Measurements from ENCODE around the gene NAA15. TPM values are rescaled to one million over a fixed set of nuclear protein-coding genes. Genes with fewer than 3 reads are reported as not detected.

NAA15 gene
- total RNA-seq, 1 experiment from 2014 or later, result 41.0 TPM

GRCh38 chr4:139458543-139458942 is 157.2 kb downstream of the NAA15 start:
- ATAC-seq (no peak), DNase-seq (no peak)
- no peak overlapping the region for H2AFZ ChIP-seq (ENCODE audit: low read length)
- H3K36me3 ChIP-seq (ENCODE audit: low read depth, low read length), result no peaks in the 10 kb centered on the region
- intact Hi-C loops (cut with micrococcal nuclease), result no loop called here
- peaks cover 32% of the 10 kb centered on the region for H3K4me1 ChIP-seq (ENCODE audit: insufficient read depth, low read length)
- H3K27ac ChIP-seq (ENCODE audit: low read length), result no peak overlapping the region
- ChIA-PET CTCF (no interaction called here), POLR2A (ENCODE audit: unreplicated experiment) (no interaction called here)
- no peak overlapping the region for H3K4me3 ChIP-seq (ENCODE audit: low read length)
- BruUV-seq (replicated peaks), result no TSS peak
- no peak for TF ChIP-seq CTCF (conservative IDR thresholded peaks at IDR 0.05; ENCODE audit: low read depth, low read length)
- no peak for TF ChIP-seq EZH2phosphoT487 (IDR thresholded peaks at IDR 0.05; ENCODE audit: borderline replicate concordance, low read length)
- TF ChIP-seq EZH2 (IDR thresholded peaks at IDR 0.05; ENCODE audit: low read length, unreplicated experiment), result no peak
- no peaks in the 10 kb centered on the region for H3K27me3 ChIP-seq (ENCODE audit: low read length)
- 0 out of 2 replicates have a peak, but pooled peaks cover 7% of the 10 kb centered on the region for H4K20me1 ChIP-seq (ENCODE audit: low read length)
- H3K9ac ChIP-seq (ENCODE audit: low read length), result no peak overlapping the region
- peaks cover 72% of the 10 kb centered on the region for H3K79me2 ChIP-seq (ENCODE audit: low read length)
- no peaks in the 10 kb centered on the region for H3F3A ChIP-seq (ENCODE audit: low read length, unreplicated experiment)
- H3K4me2 ChIP-seq (ENCODE audit: low read length), result no peak overlapping the region
- no peaks in the 10 kb centered on the region for H3K9me2 ChIP-seq (replicated peaks; ENCODE audit: low read length)
- H3K9me3 ChIP-seq (ENCODE audit: low read length), result no peaks in the 10 kb centered on the region

- ChIA-PET POLR2A (ENCODE audit: unreplicated experiment) (no interaction called here), CTCF (interaction anchor here (0.6 kb wide), 1 partner anchor 24 kb away, joined by 3 read pairs; no protein-coding TSS in a partner anchor)
- BruUV-seq (replicated peaks), result no TSS peak
- Histone ChIP-seq H3K4me1 (ENCODE audit: insufficient read depth, low read length) (peaks cover 32% of the 10 kb centered on the region), H3F3A (ENCODE audit: low read length, unreplicated experiment) (no peaks in the 10 kb centered on the region), H3K4me3 (ENCODE audit: low read length) (no peak overlapping the region), H3K9ac (ENCODE audit: low read length) (no peak overlapping the region), H3K9me2 (replicated peaks; ENCODE audit: low read length) (no peaks in the 10 kb centered on the region), H3K27ac (ENCODE audit: low read length) (no peak overlapping the region), H3K9me3 (ENCODE audit: low read length) (no peaks in the 10 kb centered on the region), H3K27me3 (ENCODE audit: low read length) (no peaks in the 10 kb centered on the region), H4K20me1 (ENCODE audit: low read length) (0 out of 2 replicates have a peak, but pooled peaks cover 7% of the 10 kb centered on the region), H3K36me3 (ENCODE audit: low read depth, low read length) (no peaks in the 10 kb centered on the region), H3K79me2 (ENCODE audit: low read length) (peaks cover 77% of the 10 kb centered on the region), H3K4me2 (ENCODE audit: low read length) (no peak overlapping the region), H2AFZ (ENCODE audit: low read length) (no peak overlapping the region)
- TF ChIP-seq EZH2 (IDR thresholded peaks at IDR 0.05; ENCODE audit: low read length, unreplicated experiment), result no peak
- TF ChIP-seq CTCF (conservative IDR thresholded peaks at IDR 0.05; ENCODE audit: low read depth, low read length), result no peak
- TF ChIP-seq EZH2phosphoT487 (IDR thresholded peaks at IDR 0.05; ENCODE audit: borderline replicate concordance, low read length), result no peak
- intact Hi-C loops (cut with micrococcal nuclease), result no loop called here
- DNase-seq (peak; percentile 23), ATAC-seq (no peak)
Observed at GRCh38 chr4:139458999-139459398, 157.7 kb downstream of the NAA15 start.

- Histone ChIP-seq H3K4me1 (ENCODE audit: insufficient read depth, low read length) (peaks cover 26% of the 10 kb centered on the region), H3K4me3 (ENCODE audit: low read length) (no peak overlapping the region), H4K20me1 (ENCODE audit: low read length) (0 out of 2 replicates have a peak, but pooled peaks cover 5% of the 10 kb centered on the region), H3K4me2 (ENCODE audit: low read length) (no peak overlapping the region), H2AFZ (ENCODE audit: low read length) (no peak overlapping the region), H3K27ac (ENCODE audit: low read length) (no peak overlapping the region), H3K27me3 (ENCODE audit: low read length) (no peaks in the 10 kb centered on the region), H3K9ac (ENCODE audit: low read length) (no peak overlapping the region), H3K79me2 (ENCODE audit: low read length) (peaks cover 63% of the 10 kb centered on the region), H3K36me3 (ENCODE audit: low read depth, low read length) (no peaks in the 10 kb centered on the region), H3F3A (ENCODE audit: low read length, unreplicated experiment) (no peaks in the 10 kb centered on the region), H3K9me2 (replicated peaks; ENCODE audit: low read length) (no peaks in the 10 kb centered on the region), H3K9me3 (ENCODE audit: low read length) (no peaks in the 10 kb centered on the region)
- CTCF ChIA-PET, result no interaction called here
- TF ChIP-seq EZH2 (IDR thresholded peaks at IDR 0.05; ENCODE audit: low read length, unreplicated experiment), result no peak
- no peak for TF ChIP-seq EZH2phosphoT487 (IDR thresholded peaks at IDR 0.05; ENCODE audit: borderline replicate concordance, low read length)
- no peak for TF ChIP-seq CTCF (conservative IDR thresholded peaks at IDR 0.05; ENCODE audit: low read depth, low read length)
- DNase-seq, result no peak
- intact Hi-C loops (cut with micrococcal nuclease), result no loop called here
- POLR2A ChIA-PET (ENCODE audit: unreplicated experiment), result no interaction called here
- no peak for ATAC-seq
- no TSS peak for BruUV-seq (replicated peaks)
Observed at GRCh38 chr4:139460565-139460964, 159.3 kb downstream of the NAA15 start.
